Osteoblast (primary cell): ENCODE measurements around the gene ABLIM1. TPM values are rescaled to one million over a fixed set of nuclear protein-coding genes. Genes with fewer than 3 reads are reported as not detected.

Experiments
- DNase-seq: peaks from one replicate; pipeline ENCODE4 v3.0.0; 2011; ENCODE audit warnings: low spot score, mixed read lengths; ENCODE audit not compliant: insufficient read length; ENCODE audit errors: missing footprints
- H2AFZ ChIP-seq: 2 replicates; pipeline ENCODE4 v1.6.0; 2011; ENCODE audit warnings: mild to moderate bottlenecking, low read length
- H3K27ac ChIP-seq: 2 replicates; pipeline ENCODE4 v1.5.1; 2011; ENCODE audit warnings: mild to moderate bottlenecking, low read depth, low read length, moderate library complexity
- H3K27me3 ChIP-seq: 2 replicates; pipeline ENCODE4 v1.6.0; 2012; ENCODE audit warnings: mild to moderate bottlenecking, control low read depth, inconsistent platforms, low read length, moderate library complexity; ENCODE audit not compliant: insufficient read depth
- H3K36me3 ChIP-seq: 2 replicates; pipeline ENCODE4 v1.5.1; 2011; ENCODE audit warnings: mild to moderate bottlenecking, low read length, control low read depth, moderate library complexity; ENCODE audit not compliant: insufficient read depth
- H3K4me1 ChIP-seq: 2 replicates; pipeline ENCODE4 v1.5.1; 2011; ENCODE audit warnings: mild to moderate bottlenecking, low read length, control low read depth, moderate library complexity; ENCODE audit not compliant: insufficient read depth
- H3K4me2 ChIP-seq: 2 replicates; pipeline ENCODE4 v1.6.0; 2011; ENCODE audit warnings: mild to moderate bottlenecking, low read length; ENCODE audit not compliant: insufficient read depth
- H3K4me3 ChIP-seq: fragments of 200-600 bp; sonication (generic); 3 replicates; pipeline ENCODE4 v1.5.1; 2012; ENCODE audit warnings: mild to moderate bottlenecking, low read length, inconsistent platforms; ENCODE audit not compliant: insufficient read depth
- H3K79me2 ChIP-seq: 2 replicates; pipeline ENCODE4 v1.6.0; 2012; ENCODE audit warnings: mild to moderate bottlenecking, low read length, control low read depth, inconsistent platforms; ENCODE audit not compliant: insufficient read depth
- H3K9me3 ChIP-seq: 2 replicates; pipeline ENCODE4 v1.5.1; 2011; ENCODE audit warnings: low read depth, low read length, control low read depth
- H4K20me1 ChIP-seq: 2 replicates; pipeline ENCODE4 v1.6.0; 2012; ENCODE audit warnings: mild to moderate bottlenecking, low read length, control low read depth; ENCODE audit not compliant: insufficient read depth
- total RNA-seq: library from RNA; depleted of rRNA; stranded (reverse); fragments of >200 nt; gene quantifications from 2 replicates; pipeline ENCODE4 v1.2.3, GENCODE V29; 2012
- TF ChIP-seq, protein P1 (sequence below): IDR thresholded peaks from 2 replicates; pipeline ENCODE4 v1.5.1; 2011; ENCODE audit warnings: mild to moderate bottlenecking, low read depth, low read length, moderate library complexity; ENCODE audit errors: extremely low read depth

Gene ABLIM1
- total RNA-seq, 1 donor, result 11.2 TPM

GRCh38 chr10:114566064-114566463 is 92.0 kb downstream of the ABLIM1 start:
- Histone ChIP-seq H4K20me1 (no peaks in the 10 kb centered on the region), H3K4me2 (no peak overlapping the region), H3K79me2 (no peaks in the 10 kb centered on the region), H3K36me3 (no peaks in the 10 kb centered on the region), H2AFZ (no peak overlapping the region), H3K9me3 (no peaks in the 10 kb centered on the region), H3K27me3 (peaks cover 5% of the 10 kb centered on the region), H3K4me3 (no peak overlapping the region), H3K27ac (no peak overlapping the region), H3K4me1 (peaks cover 3% of the 10 kb centered on the region)
- TF ChIP-seq, protein P1, sequence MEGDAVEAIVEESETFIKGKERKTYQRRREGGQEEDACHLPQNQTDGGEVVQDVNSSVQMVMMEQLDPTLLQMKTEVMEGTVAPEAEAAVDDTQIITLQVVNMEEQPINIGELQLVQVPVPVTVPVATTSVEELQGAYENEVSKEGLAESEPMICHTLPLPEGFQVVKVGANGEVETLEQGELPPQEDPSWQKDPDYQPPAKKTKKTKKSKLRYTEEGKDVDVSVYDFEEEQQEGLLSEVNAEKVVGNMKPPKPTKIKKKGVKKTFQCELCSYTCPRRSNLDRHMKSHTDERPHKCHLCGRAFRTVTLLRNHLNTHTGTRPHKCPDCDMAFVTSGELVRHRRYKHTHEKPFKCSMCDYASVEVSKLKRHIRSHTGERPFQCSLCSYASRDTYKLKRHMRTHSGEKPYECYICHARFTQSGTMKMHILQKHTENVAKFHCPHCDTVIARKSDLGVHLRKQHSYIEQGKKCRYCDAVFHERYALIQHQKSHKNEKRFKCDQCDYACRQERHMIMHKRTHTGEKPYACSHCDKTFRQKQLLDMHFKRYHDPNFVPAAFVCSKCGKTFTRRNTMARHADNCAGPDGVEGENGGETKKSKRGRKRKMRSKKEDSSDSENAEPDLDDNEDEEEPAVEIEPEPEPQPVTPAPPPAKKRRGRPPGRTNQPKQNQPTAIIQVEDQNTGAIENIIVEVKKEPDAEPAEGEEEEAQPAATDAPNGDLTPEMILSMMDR, result no peak
- DNase-seq, result peak; percentile 10

GRCh38 chr10:114565066-114565465 is 93.0 kb downstream of the ABLIM1 start:
- Histone ChIP-seq H3K4me3 (no peak overlapping the region), H3K4me1 (peaks cover 3% of the 10 kb centered on the region), H4K20me1 (no peaks in the 10 kb centered on the region), H3K36me3 (no peaks in the 10 kb centered on the region), H3K9me3 (no peaks in the 10 kb centered on the region), H3K79me2 (no peaks in the 10 kb centered on the region), H3K27ac (no peak overlapping the region), H3K4me2 (no peak overlapping the region), H3K27me3 (peaks cover 5% of the 10 kb centered on the region), H2AFZ (no peak overlapping the region)
- DNase-seq, result peak; percentile 73
- TF ChIP-seq, protein P1, result no peak

DNA sequence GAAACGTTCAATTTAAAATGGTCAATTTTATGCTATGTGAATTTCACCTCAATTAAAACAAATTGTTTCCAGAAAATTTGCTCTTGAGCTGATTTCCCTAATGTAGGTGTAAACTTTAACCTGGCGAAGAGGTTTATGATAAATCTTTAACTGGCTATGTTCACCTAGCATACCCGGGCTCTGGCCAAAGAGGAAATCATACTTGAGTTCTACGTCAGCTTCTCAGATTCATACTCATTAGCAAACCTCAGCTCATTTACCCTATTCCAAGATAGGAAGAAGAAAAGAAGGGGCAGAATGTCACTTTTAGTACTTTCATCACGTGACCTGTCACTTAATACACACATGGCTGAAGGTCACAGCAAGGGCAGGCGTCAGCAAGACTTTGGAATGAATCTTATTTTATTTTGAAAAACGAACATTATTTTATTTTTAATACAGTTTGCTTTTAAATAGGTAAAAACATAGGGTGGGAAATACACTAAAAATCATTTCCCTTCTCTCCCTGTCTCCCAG is 97.0 kb downstream of the ABLIM1 start:
- H3K4me3 ChIP-seq, result no peak overlapping the region
- H3K36me3 ChIP-seq, result no peaks in the 10 kb centered on the region
- H3K4me2 ChIP-seq, result no peak overlapping the region
- H3K79me2 ChIP-seq, result no peaks in the 10 kb centered on the region
- peaks cover 5% of the 10 kb centered on the region for H3K27me3 ChIP-seq
- no peak overlapping the region for H2AFZ ChIP-seq
- TF ChIP-seq, protein P1, result no peak
- no peaks in the 10 kb centered on the region for H3K9me3 ChIP-seq
- no peaks in the 10 kb centered on the region for H4K20me1 ChIP-seq
- peaks cover 3% of the 10 kb centered on the region for H3K4me1 ChIP-seq
- no peak overlapping the region for H3K27ac ChIP-seq
- no peak for DNase-seq

- Histone ChIP-seq H3K79me2 (no peaks in the 10 kb centered on the region), H3K4me1 (peaks cover 2% of the 10 kb centered on the region), H3K27me3 (peaks cover 5% of the 10 kb centered on the region), H3K4me2 (no peak overlapping the region), H3K9me3 (no peaks in the 10 kb centered on the region), H3K36me3 (no peaks in the 10 kb centered on the region), H3K27ac (no peak overlapping the region), H3K4me3 (no peak overlapping the region), H2AFZ (no peak overlapping the region), H4K20me1 (no peaks in the 10 kb centered on the region)
- TF ChIP-seq, protein P1, result no peak
- no peak for DNase-seq
These were observed 97.9 kb downstream of the ABLIM1 start for GRCh38 chr10:114560144-114560543.
